ENCODE measurements around the gene PSENEN.

PSENEN gene

GRCh38 chr19:35787227-35787799 is 41.9 kb downstream of the PSENEN start:
- H3K27ac ChIP-seq, result no peak overlapping the region
- TF ChIP-seq, protein P1, sequence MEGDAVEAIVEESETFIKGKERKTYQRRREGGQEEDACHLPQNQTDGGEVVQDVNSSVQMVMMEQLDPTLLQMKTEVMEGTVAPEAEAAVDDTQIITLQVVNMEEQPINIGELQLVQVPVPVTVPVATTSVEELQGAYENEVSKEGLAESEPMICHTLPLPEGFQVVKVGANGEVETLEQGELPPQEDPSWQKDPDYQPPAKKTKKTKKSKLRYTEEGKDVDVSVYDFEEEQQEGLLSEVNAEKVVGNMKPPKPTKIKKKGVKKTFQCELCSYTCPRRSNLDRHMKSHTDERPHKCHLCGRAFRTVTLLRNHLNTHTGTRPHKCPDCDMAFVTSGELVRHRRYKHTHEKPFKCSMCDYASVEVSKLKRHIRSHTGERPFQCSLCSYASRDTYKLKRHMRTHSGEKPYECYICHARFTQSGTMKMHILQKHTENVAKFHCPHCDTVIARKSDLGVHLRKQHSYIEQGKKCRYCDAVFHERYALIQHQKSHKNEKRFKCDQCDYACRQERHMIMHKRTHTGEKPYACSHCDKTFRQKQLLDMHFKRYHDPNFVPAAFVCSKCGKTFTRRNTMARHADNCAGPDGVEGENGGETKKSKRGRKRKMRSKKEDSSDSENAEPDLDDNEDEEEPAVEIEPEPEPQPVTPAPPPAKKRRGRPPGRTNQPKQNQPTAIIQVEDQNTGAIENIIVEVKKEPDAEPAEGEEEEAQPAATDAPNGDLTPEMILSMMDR (conservative IDR thresholded peaks at IDR 0.05), result no peak
- no peak for TF ChIP-seq ZFX (IDR thresholded peaks at IDR 0.05)

GRCh38 chr19:35788205-35788960 is 42.9 kb downstream of the PSENEN start:
- H3K27ac ChIP-seq, result no peak overlapping the region
- TF ChIP-seq, protein P1 (conservative IDR thresholded peaks at IDR 0.05), result no peak
- no peak for TF ChIP-seq ZFX (IDR thresholded peaks at IDR 0.05)

DNA sequence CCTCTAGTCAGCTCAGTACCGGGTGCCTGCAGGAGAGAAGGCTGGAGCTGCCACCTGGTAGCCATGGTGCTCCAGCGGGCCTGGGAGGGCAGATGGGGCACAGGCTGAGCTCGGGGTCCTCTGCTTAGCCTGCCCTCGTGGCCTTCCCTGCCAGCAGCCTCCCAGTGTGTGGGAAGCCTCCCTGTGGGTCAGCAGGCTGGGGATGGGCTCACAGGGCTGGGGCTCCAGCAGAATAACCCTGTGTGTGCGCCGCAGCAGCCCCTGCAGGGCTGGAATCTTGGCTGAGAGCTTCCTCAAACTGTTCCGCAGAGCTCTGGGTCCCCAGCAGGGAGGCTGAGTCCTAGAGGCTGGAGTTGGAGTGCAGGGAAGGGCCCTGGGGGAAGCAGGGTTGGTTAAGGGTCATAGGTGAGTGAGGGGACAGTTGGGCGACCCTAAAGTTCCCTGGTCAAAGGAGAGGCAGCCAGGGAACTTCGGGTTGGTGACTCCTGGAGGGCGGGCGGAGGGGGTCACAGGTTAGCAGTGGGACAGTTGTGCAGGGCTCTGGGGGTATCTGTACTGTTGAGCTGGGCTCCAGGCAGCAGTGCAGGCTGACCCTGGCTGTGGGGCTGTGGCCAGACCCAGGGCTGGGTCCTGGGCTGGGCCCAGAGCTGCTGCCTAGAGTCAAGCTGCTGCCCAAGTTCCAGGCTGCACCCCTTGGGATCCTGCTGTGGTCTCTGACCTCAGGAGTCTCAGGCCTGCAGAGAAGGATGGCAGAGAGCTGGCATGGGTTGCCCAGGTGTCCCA is 43.9 kb downstream of the PSENEN start:
- no peak for TF ChIP-seq ZFX (IDR thresholded peaks at IDR 0.05)
- TF ChIP-seq, protein P1 (conservative IDR thresholded peaks at IDR 0.05), result no peak

DNA sequence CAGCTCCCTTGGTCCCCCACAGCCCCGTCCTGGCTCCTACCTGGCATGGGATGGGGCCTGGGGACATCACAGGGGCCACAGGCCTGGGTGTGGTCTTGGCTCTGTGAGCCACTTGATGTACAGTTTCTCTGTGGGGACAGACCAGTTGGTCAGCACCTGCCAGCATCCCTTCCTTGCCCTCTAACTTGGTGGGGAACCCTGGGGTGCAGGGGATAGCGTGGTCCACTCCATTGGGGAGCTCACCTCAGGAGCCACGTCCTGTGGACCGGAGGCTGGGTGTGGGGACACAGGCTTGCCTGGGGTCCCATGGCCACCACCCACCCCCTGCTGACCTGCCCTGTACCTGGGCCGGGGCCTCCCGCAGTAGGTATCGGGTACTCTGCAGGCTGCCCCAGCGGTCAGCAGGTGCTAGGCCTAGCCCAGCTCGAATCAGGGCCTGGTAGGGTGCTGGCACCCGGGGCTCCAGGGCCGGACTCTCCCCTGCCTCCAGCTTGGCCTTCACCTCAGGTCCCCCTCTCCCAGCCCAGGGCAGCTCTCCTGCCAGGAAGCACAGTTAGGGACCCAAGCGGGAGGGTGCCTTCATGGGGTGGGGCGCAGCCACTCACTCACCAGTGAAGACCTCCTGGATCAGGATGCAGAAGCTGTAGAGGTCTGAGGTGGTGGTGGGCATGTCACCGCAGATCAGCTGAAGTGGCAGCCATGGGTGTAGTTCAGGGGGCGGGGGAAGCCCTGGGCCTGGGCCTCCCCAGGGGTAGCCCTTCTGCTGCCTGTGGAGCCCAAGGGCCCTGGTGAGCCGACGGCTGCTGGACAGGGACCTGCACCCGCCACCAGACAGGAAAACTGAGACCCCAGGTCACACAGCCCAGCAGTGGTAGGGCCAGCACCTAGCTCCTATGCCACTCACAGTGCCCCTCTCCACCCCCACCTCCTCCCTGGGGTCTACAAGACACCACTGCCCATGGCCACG is 44.8 kb downstream of the PSENEN start:
- H3K27ac ChIP-seq, result no peak overlapping the region
- TF ChIP-seq, protein P1 (conservative IDR thresholded peaks at IDR 0.05), result no peak
- no peak for TF ChIP-seq ZFX (IDR thresholded peaks at IDR 0.05)

More for the DNA sequence above, 43.9 kb downstream of the PSENEN start:
- H3K27ac ChIP-seq, result no peak overlapping the region

DNA sequence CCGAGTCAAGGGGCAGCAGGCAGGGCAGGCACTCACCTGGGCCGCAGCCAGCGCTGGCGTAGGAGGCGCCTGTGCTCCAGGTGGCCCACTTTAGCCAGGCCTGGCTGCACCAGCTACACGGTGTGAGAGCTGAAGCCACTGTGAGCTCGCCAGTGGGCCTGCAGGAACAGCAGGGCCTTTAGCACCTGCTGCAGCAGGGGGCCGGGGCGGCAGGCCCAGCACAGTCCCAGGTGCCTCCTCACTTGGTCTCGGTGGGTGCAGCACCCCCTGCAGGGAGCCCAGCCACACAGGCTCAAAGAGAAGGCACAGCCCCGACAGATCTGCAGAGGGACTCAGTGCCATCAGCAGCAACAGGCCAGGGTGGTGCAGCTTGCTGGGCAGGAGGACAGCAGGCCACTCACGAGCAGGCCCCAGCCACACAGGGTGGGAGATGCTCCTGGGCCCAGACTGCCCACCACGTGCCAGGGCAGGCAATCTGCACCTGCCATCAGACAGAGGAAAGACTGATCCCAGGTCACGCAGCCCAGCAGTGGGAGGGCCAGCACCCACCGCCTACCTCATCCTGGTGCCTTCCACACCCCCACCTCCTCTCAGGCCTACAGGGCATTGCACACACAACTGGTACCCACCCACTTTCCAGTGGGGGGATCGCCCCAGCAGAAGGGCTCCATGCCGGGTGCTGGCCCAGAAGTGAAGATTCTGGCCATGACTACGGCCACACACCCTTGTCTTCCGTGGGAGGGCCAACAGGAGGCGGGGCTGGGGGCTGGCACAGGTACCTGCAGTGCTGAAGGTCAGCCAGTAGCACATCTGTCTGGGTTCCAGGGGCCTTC is 45.7 kb downstream of the PSENEN start:
- no peak for TF ChIP-seq ZFX (IDR thresholded peaks at IDR 0.05)
- TF ChIP-seq, protein P1 (conservative IDR thresholded peaks at IDR 0.05), result no peak

DNA sequence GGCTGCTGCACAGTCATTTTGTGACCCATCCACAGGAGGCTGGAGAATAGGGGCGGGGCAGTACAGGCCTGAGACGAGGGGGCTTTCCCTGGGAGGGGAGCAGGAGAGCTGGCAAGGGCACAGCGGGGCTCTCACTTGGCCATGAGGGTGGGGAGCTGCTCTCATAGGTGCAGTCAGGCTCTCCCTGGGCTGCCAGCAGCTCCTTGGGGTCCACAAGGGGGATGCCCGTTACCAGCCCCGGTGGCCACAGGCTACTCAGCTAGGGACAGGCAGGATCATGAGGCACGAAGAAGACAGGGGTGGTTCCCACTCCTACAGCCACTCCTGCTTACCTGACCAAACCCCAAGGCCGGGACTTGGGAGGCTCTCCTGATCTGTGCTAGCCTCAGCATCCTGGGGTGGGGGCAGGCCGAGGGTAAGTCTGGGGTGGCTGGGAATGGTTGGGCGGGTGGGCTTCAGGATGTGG is 46.4 kb downstream of the PSENEN start:
- H3K27ac ChIP-seq, result no peak overlapping the region
- no peak for TF ChIP-seq ZFX (IDR thresholded peaks at IDR 0.05)
- TF ChIP-seq, protein P1 (conservative IDR thresholded peaks at IDR 0.05), result no peak

More for the DNA sequence above, 45.7 kb downstream of the PSENEN start:
- H3K27ac ChIP-seq, result no peak overlapping the region
